ENCODE results near the gene TMC2. TPM values are rescaled to one million over a fixed set of nuclear protein-coding genes. Genes with fewer than 3 reads are reported as not detected.

Gene TMC2
- total RNA-seq, 1 donor from 2014 or later, result not detected

GRCh38 chr20:2516399-2516798 lies 20.0 kb upstream of the TMC2 start:
- H3K27me3 ChIP-seq, result peaks cover 100% of the 10 kb centered on the region
- no peak overlapping the region for H3K4me2 ChIP-seq
- no peaks in the 10 kb centered on the region for H3K27me3 Mint-ChIP-seq (ENCODE audit: insufficient read depth, low read depth)

GRCh38 chr20:2518096-2518495 lies 18.3 kb upstream of the TMC2 start:
- Mint-ChIP-seq H3K9me3 (no peaks in the 10 kb centered on the region), H3K4me3 (no peak overlapping the region), H3K27ac (no peak overlapping the region), H3K27me3 (ENCODE audit: insufficient read depth, low read depth) (peaks cover 6% of the 10 kb centered on the region), H3K4me1 (peaks cover 3% of the 10 kb centered on the region), H3K36me3 (no peaks in the 10 kb centered on the region)
- Histone ChIP-seq H3K27ac (no peak overlapping the region), H2AFZ (replicated peaks) (no peak overlapping the region), H3K4me3 (no peak overlapping the region), H3K4me2 (no peak overlapping the region), H3K4me1 (no peaks in the 10 kb centered on the region), H4K20me1 (ENCODE audit: low read depth) (no peaks in the 10 kb centered on the region), H3K27me3 (peaks cover 100% of the 10 kb centered on the region), H3K79me2 (ENCODE audit: low read depth) (no peaks in the 10 kb centered on the region), H3K36me3 (no peaks in the 10 kb centered on the region), H3K9me3 (ENCODE audit: low read depth) (no peaks in the 10 kb centered on the region), H3K9ac (no peak overlapping the region), H3F3A (ENCODE audit: low read depth) (no peaks in the 10 kb centered on the region)
- TF ChIP-seq EZH2phosphoT487 (IDR thresholded peaks at IDR 0.05), result no peak
- no peak for TF ChIP-seq EZH2 (IDR thresholded peaks at IDR 0.05)
- TF ChIP-seq CTCF (IDR thresholded peaks at IDR 0.05), result no peak
- DNase-seq (ENCODE audit: low spot score), result no peak

More at GRCh38 chr20:2516399-2516798, 20.0 kb upstream of the TMC2 start:
- H3F3A ChIP-seq (ENCODE audit: low read depth), result no peaks in the 10 kb centered on the region
- no peak for DNase-seq (ENCODE audit: low spot score)
- no peaks in the 10 kb centered on the region for H3K36me3 ChIP-seq
- no peak overlapping the region for H3K27ac Mint-ChIP-seq
- H4K20me1 ChIP-seq (ENCODE audit: low read depth), result no peaks in the 10 kb centered on the region
- H3K79me2 ChIP-seq (ENCODE audit: low read depth), result no peaks in the 10 kb centered on the region
- no peaks in the 10 kb centered on the region for H3K4me1 ChIP-seq
- H3K4me1 Mint-ChIP-seq, result peaks cover under 1% of the 10 kb centered on the region
- H3K4me3 ChIP-seq, result no peak overlapping the region
- no peak overlapping the region for H3K27ac ChIP-seq
- H3K9ac ChIP-seq, result no peak overlapping the region
- no peaks in the 10 kb centered on the region for H3K36me3 Mint-ChIP-seq
- H3K9me3 Mint-ChIP-seq, result no peaks in the 10 kb centered on the region
- no peak overlapping the region for H2AFZ ChIP-seq (replicated peaks)
- H3K9me3 ChIP-seq (ENCODE audit: low read depth), result no peaks in the 10 kb centered on the region
- TF ChIP-seq EZH2phosphoT487 (IDR thresholded peaks at IDR 0.05) (no peak), CTCF (IDR thresholded peaks at IDR 0.05) (no peak), EZH2 (IDR thresholded peaks at IDR 0.05) (no peak)
- no peak overlapping the region for H3K4me3 Mint-ChIP-seq

- H3K9me3 Mint-ChIP-seq, result no peaks in the 10 kb centered on the region
- H3K4me2 ChIP-seq, result no peak overlapping the region
- no peaks in the 10 kb centered on the region for H4K20me1 ChIP-seq (ENCODE audit: low read depth)
- no peaks in the 10 kb centered on the region for H3F3A ChIP-seq (ENCODE audit: low read depth)
- no peak overlapping the region for H3K4me3 ChIP-seq
- TF ChIP-seq EZH2 (IDR thresholded peaks at IDR 0.05), result no peak
- no peak for TF ChIP-seq EZH2phosphoT487 (IDR thresholded peaks at IDR 0.05)
- no peak for TF ChIP-seq CTCF (IDR thresholded peaks at IDR 0.05)
- H3K27me3 ChIP-seq, result peaks cover 100% of the 10 kb centered on the region
- no peaks in the 10 kb centered on the region for H3K36me3 Mint-ChIP-seq
- H3K79me2 ChIP-seq (ENCODE audit: low read depth), result no peaks in the 10 kb centered on the region
- H3K4me1 Mint-ChIP-seq, result peaks cover 3% of the 10 kb centered on the region
- H3K27ac Mint-ChIP-seq, result no peak overlapping the region
- no peak overlapping the region for H3K27ac ChIP-seq
- DNase-seq (ENCODE audit: low spot score), result no peak
- H3K4me3 Mint-ChIP-seq, result no peak overlapping the region
- no peak overlapping the region for H3K9ac ChIP-seq
- H2AFZ ChIP-seq (replicated peaks), result no peak overlapping the region
- H3K27me3 Mint-ChIP-seq (ENCODE audit: insufficient read depth, low read depth), result peaks cover 6% of the 10 kb centered on the region
- no peaks in the 10 kb centered on the region for H3K9me3 ChIP-seq (ENCODE audit: low read depth)
- no peaks in the 10 kb centered on the region for H3K36me3 ChIP-seq
- no peaks in the 10 kb centered on the region for H3K4me1 ChIP-seq
These were observed 17.8 kb upstream of the TMC2 start for GRCh38 chr20:2518558-2518957.

All from neural progenitor cell (in vitro differentiated cells).